Keratinocyte (primary cell): ENCODE measurements around the gene SLC12A3.

Experiments
- EZH2 ChIP-seq: IDR thresholded peaks from one replicate; pipeline ENCODE4 v1.6.1; 2012; ENCODE audit warnings: inconsistent platforms, mild to moderate bottlenecking, low read length, moderate library complexity
- TF ChIP-seq, protein P1 (sequence below), 3 experiments: IDR thresholded peaks in 1 of 3; conservative IDR thresholded peaks in 1 of 3; optimal IDR thresholded peaks in 1 of 3; 2 replicates in 2 of 3; 3 replicates in 1 of 3; pipeline versions ENCODE3 to v1.5.1; 2011; ENCODE audit warnings: low read length in 3 of 3, mild to moderate bottlenecking in 3 of 3, moderate library complexity in 2 of 3, control low read depth in 1 of 3, inconsistent platforms in 1 of 3; ENCODE audit not compliant: insufficient read depth in 2 of 3; ENCODE audit errors: extremely low read depth in 1 of 3

DNA sequence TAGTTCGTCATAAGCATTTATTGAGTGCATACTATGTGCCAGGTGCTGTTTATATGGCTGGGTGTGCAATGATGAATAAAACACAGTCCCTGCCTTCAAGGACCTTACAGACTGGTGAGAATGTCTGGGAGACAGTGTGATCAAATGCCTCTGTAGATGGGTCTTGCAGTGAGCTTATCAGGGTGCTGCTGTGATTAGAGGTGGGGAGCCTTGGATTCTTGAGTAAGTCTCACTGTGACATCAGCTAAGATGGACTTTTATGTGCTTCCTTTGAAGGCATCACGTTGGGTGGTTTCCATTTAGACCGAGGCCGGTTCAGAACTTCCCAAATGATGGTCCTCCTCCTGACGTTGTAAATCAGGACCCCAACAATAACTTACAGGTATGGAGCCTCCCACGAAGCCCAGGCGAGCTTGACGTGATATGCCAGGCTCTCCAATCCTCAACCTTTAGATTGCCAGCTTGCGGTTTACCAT is 76.9 kb downstream of the SLC12A3 start:
- TF ChIP-seq, protein P1, sequence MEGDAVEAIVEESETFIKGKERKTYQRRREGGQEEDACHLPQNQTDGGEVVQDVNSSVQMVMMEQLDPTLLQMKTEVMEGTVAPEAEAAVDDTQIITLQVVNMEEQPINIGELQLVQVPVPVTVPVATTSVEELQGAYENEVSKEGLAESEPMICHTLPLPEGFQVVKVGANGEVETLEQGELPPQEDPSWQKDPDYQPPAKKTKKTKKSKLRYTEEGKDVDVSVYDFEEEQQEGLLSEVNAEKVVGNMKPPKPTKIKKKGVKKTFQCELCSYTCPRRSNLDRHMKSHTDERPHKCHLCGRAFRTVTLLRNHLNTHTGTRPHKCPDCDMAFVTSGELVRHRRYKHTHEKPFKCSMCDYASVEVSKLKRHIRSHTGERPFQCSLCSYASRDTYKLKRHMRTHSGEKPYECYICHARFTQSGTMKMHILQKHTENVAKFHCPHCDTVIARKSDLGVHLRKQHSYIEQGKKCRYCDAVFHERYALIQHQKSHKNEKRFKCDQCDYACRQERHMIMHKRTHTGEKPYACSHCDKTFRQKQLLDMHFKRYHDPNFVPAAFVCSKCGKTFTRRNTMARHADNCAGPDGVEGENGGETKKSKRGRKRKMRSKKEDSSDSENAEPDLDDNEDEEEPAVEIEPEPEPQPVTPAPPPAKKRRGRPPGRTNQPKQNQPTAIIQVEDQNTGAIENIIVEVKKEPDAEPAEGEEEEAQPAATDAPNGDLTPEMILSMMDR (optimal IDR thresholded peaks at IDR 0.05 in 1 of 3, IDR thresholded peaks at IDR 0.05 in 1 of 3, conservative IDR thresholded peaks at IDR 0.05 in 1 of 3; ENCODE audit: extremely low read depth in 1 of 3, insufficient read depth in 2 of 3, low read length in 3 of 3) = no peak
- TF ChIP-seq EZH2 = no peak
